GM18867 (cell line): ENCODE measurements around the gene RPRD2.
"Not testable (repeated sequence)": the region's sequence is repeated elsewhere in the genome, so short reads cannot be mapped to it uniquely, and the experiment has no call there.

Source experiments
- ATAC-seq: cut with Tn5 transposase; IDR thresholded peaks from one replicate; pipeline ENCODE4 v1.9.1; 2021; ENCODE audit warnings: mild to moderate bottlenecking, moderate library complexity; ENCODE audit not compliant: unreplicated experiment

Gene RPRD2

GRCh38 chr1:150388241-150388640, 24.3 kb downstream of the RPRD2 start:
- ATAC-seq: no peak

DNA sequence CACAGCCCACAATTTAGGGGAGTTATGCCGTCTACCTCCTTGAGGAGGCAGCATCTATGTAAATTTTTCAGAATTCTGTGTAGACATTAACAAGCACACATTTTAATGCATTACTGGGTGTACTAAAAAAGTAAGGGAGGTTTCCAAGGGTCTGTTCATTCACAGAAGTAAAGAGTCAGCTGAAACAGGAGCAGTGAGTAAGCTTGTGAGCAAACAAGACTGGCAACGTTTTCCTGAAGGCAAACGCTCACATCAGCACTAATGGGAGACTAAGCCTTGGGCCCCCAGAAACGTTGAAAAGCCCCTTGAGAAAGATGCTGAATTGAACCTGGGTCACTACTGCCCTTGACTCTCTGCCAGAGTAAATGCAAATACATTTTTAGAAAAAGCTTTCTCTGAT, 25.7 kb downstream of the RPRD2 start:
- no peak for ATAC-seq

GRCh38 chr1:150392627-150393026, 28.7 kb downstream of the RPRD2 start:
- ATAC-seq: no peak

GRCh38 chr1:150395115-150395514, 31.2 kb downstream of the RPRD2 start:
- ATAC-seq: not testable (repeated sequence)

GRCh38 chr1:150397392-150398032, 33.6 kb downstream of the RPRD2 start:
- ATAC-seq: no peak

- no peak for ATAC-seq
Measured at GRCh38 chr1:150404465-150404864, 40.5 kb downstream of the RPRD2 start.

GRCh38 chr1:150405660-150406059, 41.7 kb downstream of the RPRD2 start:
- ATAC-seq: no peak

- ATAC-seq: no peak
Measured at GRCh38 chr1:150406483-150406882, 42.5 kb downstream of the RPRD2 start.

GRCh38 chr1:150407330-150407729, 43.4 kb downstream of the RPRD2 start:
- no peak for ATAC-seq

GRCh38 chr1:150408800-150409199, 44.9 kb downstream of the RPRD2 start:
- no peak for ATAC-seq

GRCh38 chr1:150409504-150410362, 45.8 kb downstream of the RPRD2 start:
- no peak for ATAC-seq

GRCh38 chr1:150410582-150411101, 46.7 kb downstream of the RPRD2 start:
- no peak for ATAC-seq

DNA sequence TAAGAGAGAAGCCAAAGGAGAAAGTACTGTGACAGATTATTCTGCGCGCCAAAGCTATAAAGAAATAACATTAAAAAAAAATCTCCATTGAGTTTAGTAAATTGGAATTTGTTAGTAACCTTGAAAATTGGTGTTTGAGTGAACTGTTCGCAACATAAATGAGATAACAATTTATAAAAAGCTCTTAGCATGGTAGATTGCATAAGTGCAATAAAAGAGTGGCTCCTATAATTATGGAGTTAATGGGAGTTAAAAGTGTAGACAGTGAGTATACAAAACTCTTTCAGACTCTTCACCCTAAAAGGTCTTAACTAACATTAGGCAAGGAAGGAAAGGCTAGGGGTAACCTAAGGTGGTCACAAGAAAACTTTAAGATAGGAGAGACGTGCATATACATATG, 50.6 kb downstream of the RPRD2 start:
- ATAC-seq: no peak

DNA sequence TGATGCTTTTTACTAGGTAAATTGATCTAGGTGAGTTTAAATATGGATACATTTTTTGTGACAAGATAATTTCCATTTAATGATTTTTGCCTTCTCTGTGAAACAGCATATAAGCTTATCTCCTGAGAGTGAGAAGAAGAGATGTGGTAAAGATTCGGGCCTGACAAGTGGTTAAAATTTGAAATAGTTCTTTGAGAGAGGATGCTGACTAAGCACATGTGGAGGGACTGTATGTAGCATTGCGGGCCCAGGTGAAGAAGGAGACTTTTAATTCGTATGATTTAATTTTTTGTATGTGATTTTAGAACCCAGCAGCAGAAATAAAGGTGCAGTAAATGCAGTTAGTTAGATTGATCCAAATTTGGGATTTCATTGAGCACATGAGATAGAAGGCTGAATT, 51.9 kb downstream of the RPRD2 start:
- no peak for ATAC-seq

DNA sequence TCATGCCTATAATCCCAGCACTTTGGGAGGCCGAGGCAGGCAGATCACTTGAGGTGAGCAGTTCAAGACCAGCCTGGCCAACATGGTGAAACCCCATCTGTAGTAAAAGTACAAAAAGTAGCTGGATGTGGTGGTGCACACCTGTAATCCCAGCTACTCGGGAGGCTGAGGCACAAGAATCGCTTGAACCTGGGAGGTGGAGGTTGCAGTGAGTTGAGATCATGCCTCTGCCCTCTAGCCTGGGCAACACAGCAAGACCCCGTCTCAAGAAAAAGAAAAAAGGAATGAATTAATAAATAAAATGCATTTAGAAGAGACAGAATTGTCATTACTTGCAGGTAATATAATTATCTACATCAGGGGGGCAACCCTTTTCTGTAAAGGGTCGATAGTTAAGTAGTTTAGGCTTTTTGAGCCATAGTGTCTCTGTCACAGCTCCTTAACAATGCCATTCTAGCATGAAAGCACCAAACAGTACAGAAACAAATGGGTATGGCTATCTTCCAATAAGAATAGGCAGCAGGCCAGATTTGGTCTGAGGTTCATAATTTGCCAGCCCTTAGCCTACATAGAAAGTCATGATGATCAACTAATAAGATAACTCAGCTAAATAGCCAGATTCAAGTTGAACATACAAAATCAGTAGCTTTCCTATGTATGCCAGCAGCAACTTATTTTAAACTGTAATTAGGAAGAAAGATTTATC, 56.8 kb downstream of the RPRD2 start:
- no peak for ATAC-seq

GRCh38 chr1:150422541-150422940, 58.6 kb downstream of the RPRD2 start:
- ATAC-seq: no peak

GRCh38 chr1:150429805-150430204, 65.9 kb downstream of the RPRD2 start:
- no peak for ATAC-seq

DNA sequence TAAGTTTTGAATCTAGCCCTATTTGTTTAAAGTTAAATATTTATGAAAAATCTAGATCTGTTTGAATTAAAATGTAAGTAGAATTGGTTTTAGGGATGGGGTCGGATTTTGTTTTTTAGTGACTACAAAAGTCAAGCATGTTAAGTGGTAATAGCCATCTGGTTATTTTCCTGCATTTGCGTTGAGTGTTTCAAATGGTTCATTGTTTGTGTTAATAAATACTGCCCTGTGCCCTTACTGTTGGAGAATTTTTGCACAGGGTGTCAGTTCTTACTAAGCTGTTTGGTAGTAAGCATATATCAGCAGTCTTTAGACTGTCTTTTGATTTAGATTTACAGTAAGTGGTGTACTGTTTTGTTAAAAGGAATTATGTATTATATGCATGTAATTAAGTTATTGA, 77.2 kb downstream of the RPRD2 start:
- ATAC-seq: no peak

DNA sequence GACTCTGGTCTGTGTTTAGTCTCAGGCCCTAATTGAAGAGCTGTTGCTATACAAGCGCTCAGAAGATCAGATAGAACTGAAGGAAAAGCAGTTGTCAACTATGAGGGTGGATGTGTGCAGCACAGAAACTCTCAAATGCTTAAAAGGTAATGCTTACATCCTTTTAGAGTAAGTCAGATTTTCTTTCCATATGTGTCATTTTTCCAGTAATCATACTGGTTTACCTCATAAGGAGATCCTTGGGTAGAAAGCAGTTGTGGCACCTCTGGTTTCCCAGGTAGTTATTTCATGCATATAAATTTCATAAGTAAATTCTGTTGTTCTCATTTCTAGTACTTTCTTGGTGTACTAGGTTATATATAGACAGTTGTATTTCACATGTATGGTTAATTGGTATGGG, 80.3 kb downstream of the RPRD2 start:
- ATAC-seq: no peak

GRCh38 chr1:150456146-150456647, 92.2 kb downstream of the RPRD2 start:
- no peak for ATAC-seq

- ATAC-seq: no peak
Measured at GRCh38 chr1:150464422-150464826, 100.5 kb downstream of the RPRD2 start.
